ENCODE data around the gene NSMF. TPM values are rescaled to one million over a fixed set of nuclear protein-coding genes. Genes with fewer than 3 reads are reported as not detected.

NSMF gene
- total and polyA plus RNA-seq, 5 experiments from 2014 or later = 7.7 to 19.3 (median 14.7) TPM

GRCh38 chr9:137487454-137488326, 28.6 kb upstream of the NSMF start:
- no peak overlapping the region for H3K27ac Mint-ChIP-seq
- no peak overlapping the region for H3K4me3 Mint-ChIP-seq
- no peaks in the 10 kb centered on the region for H3K36me3 Mint-ChIP-seq
- POLR2A ChIA-PET = interaction anchor here (0.5 to 0.8 kb wide), 2 partner anchors 43 to 297 kb away, joined by 3 read pairs; no protein-coding TSS in a partner anchor
- ATAC-seq = no peak
- no peaks in the 10 kb centered on the region for H3K9me3 Mint-ChIP-seq
- H3K27me3 Mint-ChIP-seq = no peaks in the 10 kb centered on the region
- no peak for DNase-seq
- H3K4me1 Mint-ChIP-seq = peaks cover 0 to 12% (median 4%) of the 10 kb centered on the region in 4 donors

GRCh38 chr9:137486545-137487453, 27.7 kb upstream of the NSMF start:
- peak overlapping the region in 1 of 10 donors; percentile 43 for H3K27ac Mint-ChIP-seq
- ATAC-seq (no peak), DNase-seq (no peak)
- no peaks in the 10 kb centered on the region for H3K36me3 Mint-ChIP-seq
- H3K4me3 Mint-ChIP-seq = no peak overlapping the region
- H3K4me1 Mint-ChIP-seq = peaks cover 0 to 11% (median 8%) of the 10 kb centered on the region in 4 donors
- POLR2A ChIA-PET = interaction anchor here (0.8 kb wide), 1 partner anchor 298 kb away, joined by 3 read pairs; no protein-coding TSS in a partner anchor
- H3K9me3 Mint-ChIP-seq = no peaks in the 10 kb centered on the region
- no peaks in the 10 kb centered on the region for H3K27me3 Mint-ChIP-seq

- POLR2A ChIA-PET = no interaction called here
- Mint-ChIP-seq H3K9me3 (no peaks in the 10 kb centered on the region), H3K4me1 (peaks cover 0 to 9% (median 7%) of the 10 kb centered on the region in 4 donors), H3K36me3 (no peaks in the 10 kb centered on the region), H3K4me3 (no peak overlapping the region), H3K27me3 (no peaks in the 10 kb centered on the region), H3K27ac (peak overlapping the region in 1 of 10 donors; percentile 43)
- ATAC-seq (no peak), DNase-seq (no peak)
Observed at GRCh38 chr9:137486141-137486490, 27.0 kb upstream of the NSMF start.

- H3K9me3 Mint-ChIP-seq = no peaks in the 10 kb centered on the region
- H3K27ac Mint-ChIP-seq = no peak overlapping the region
- ATAC-seq (no peak), DNase-seq (no peak)
- H3K4me3 Mint-ChIP-seq = no peak overlapping the region
- peaks cover 0 to 9% (median 3%) of the 10 kb centered on the region in 4 donors for H3K4me1 Mint-ChIP-seq
- POLR2A ChIA-PET = no interaction called here
- no peaks in the 10 kb centered on the region for H3K27me3 Mint-ChIP-seq
- H3K36me3 Mint-ChIP-seq = no peaks in the 10 kb centered on the region
Observed at GRCh38 chr9:137485343-137486140, 26.4 kb upstream of the NSMF start.

GRCh38 chr9:137484551-137485315, 25.6 kb upstream of the NSMF start:
- POLR2A ChIA-PET = no interaction called here
- DNase-seq = no peak
- Mint-ChIP-seq H3K27ac (no peak overlapping the region), H3K9me3 (no peaks in the 10 kb centered on the region), H3K27me3 (no peaks in the 10 kb centered on the region), H3K4me1 (peaks cover 0 to 9% (median 3%) of the 10 kb centered on the region in 4 donors), H3K4me3 (no peak overlapping the region), H3K36me3 (no peaks in the 10 kb centered on the region)
- no peak for ATAC-seq

GRCh38 chr9:137482094-137482781, 23.1 kb upstream of the NSMF start:
- DNase-seq (peak in 1 of 10 donors; percentile 31), ATAC-seq (peak in 1 of 2 donors; percentile 63)
- Mint-ChIP-seq H3K27ac (peak overlapping the region in 3 of 10 donors; percentile 27 to 79 (median 57)), H3K4me3 (peak overlapping the region in 2 of 10 donors; percentile 39 to 41), H3K9me3 (no peaks in the 10 kb centered on the region), H3K27me3 (no peaks in the 10 kb centered on the region), H3K4me1 (peaks cover 0 to 9% (median 3%) of the 10 kb centered on the region in 4 donors), H3K36me3 (no peaks in the 10 kb centered on the region)
- POLR2A ChIA-PET = no interaction called here

GRCh38 chr9:137480686-137481683, 21.9 kb upstream of the NSMF start:
- Mint-ChIP-seq H3K9me3 (peaks cover 0 to 6% (median 4%) of the 10 kb centered on the region in 9 donors), H3K4me3 (no peak overlapping the region), H3K27ac (peak overlapping the region in 1 of 10 donors; percentile 81), H3K4me1 (peaks cover 0 to 9% (median 3%) of the 10 kb centered on the region in 4 donors), H3K36me3 (peaks cover 0 to 5% (median 5%) of the 10 kb centered on the region in 3 donors), H3K27me3 (no peaks in the 10 kb centered on the region)
- POLR2A ChIA-PET = no interaction called here
- DNase-seq (no peak), ATAC-seq (no peak)

GRCh38 chr9:137479892-137480685, 21.0 kb upstream of the NSMF start:
- no peak for ATAC-seq
- Mint-ChIP-seq H3K36me3 (peaks cover 0 to 10% (median 9%) of the 10 kb centered on the region in 3 donors), H3K4me1 (peaks cover 0 to 9% (median 3%) of the 10 kb centered on the region in 4 donors), H3K9me3 (peaks cover 4 to 14% (median 8%) of the 10 kb centered on the region in 9 donors), H3K27me3 (no peaks in the 10 kb centered on the region), H3K4me3 (no peak overlapping the region), H3K27ac (peak overlapping the region in 3 of 10 donors; percentile 33 to 81 (median 66))
- no peak for DNase-seq
- POLR2A ChIA-PET = interaction anchor here (2.0 kb wide), 1 partner anchor 18 kb away, joined by 6 read pairs; no protein-coding TSS in a partner anchor

- Mint-ChIP-seq H3K4me3 (no peak overlapping the region), H3K27ac (peak overlapping the region in 2 of 10 donors; percentile 33 to 66), H3K27me3 (no peaks in the 10 kb centered on the region), H3K36me3 (peaks cover 0 to 13% (median 13%) of the 10 kb centered on the region in 3 donors), H3K4me1 (peaks cover 0 to 9% (median 3%) of the 10 kb centered on the region in 4 donors), H3K9me3 (peaks cover 6 to 21% (median 9%) of the 10 kb centered on the region in 9 donors)
- ATAC-seq (no peak), DNase-seq (no peak)
- POLR2A ChIA-PET = interaction anchor here (2.0 kb wide), 1 partner anchor 17 kb away, joined by 6 read pairs; no protein-coding TSS in a partner anchor
Observed at GRCh38 chr9:137478962-137479861, 20.1 kb upstream of the NSMF start.

Measured in naive thymus-derived CD8-positive, alpha-beta T cell (primary cell).